Posterior cingulate gyrus (tissue), 11 donors: ENCODE data around the gene CNTNAP2.

Experiments used
- DNase-seq, 10 donors: peaks; one replicate each; pipeline versions ENCODE4 v3.0.0 to v3.0.0-alpha.2; 2020 to 2021; ENCODE audit warnings: mixed read lengths in 3 of 10
- intact Hi-C: fragments of 100-400 bp; cut with DNase I; formaldehyde crosslinking; loops from one replicate; pipeline ENCODE4 v1.15.1; 2023

CNTNAP2 gene

DNA sequence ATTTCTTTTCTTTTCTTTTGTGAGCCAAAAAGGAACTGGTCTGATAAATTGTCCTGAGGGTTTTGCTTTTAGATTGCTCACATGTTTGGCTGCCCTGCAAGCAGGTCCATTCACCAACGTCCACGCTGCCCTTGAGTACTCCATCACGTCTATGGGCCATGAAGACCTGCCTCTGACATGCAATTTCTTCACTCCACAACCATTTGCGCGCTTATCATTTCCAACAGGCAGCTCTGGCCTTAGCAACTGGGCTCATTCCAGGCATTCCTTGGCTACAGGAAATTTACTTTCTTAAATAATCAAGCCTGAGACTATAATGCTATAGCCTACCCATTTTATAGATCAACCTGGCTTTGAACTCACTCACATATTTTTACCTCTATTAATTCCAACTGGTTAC, 2065.7 kb downstream of the CNTNAP2 start:
- intact Hi-C loops = no loop called here
- no peak for DNase-seq

DNA sequence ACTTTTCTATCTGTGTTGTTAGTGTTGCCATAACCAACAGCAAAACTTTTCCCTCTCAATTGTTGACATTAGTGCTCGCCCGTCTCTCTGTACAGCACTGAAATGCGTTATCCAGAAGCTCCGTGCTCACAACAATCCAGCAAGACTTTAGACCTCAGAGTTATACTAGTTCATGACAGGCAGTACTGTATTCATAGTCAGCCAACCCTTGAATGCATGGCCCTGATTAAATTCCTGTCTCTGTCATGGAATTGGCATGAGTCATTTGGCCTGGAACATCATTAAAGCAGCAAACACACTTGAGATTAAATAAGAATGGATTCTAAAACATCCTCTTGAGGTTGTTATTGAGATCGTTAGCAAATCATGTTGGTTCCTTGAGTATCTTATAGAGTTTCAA, 2068.4 kb downstream of the CNTNAP2 start:
- DNase-seq = no peak
- intact Hi-C loops = no loop called here

DNA sequence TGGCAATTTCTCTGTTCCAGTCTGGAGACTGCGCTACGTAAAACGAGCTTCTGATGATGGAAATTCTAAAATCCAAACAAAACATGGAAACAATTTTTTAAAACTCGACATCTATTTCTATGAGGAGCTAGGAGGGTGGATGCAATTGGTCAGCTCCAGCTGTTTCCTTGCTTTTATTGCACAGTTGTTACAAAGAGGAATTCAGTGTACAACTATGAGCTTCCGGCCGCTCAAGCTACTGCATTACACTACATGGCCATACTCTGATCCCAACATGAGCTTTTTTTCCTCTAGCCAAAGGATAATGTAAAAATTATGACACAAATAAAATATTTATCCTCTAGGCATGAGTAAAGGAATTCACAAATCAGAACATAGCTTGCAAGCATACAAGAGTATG, 2070.9 kb downstream of the CNTNAP2 start:
- no peak for DNase-seq

DNA sequence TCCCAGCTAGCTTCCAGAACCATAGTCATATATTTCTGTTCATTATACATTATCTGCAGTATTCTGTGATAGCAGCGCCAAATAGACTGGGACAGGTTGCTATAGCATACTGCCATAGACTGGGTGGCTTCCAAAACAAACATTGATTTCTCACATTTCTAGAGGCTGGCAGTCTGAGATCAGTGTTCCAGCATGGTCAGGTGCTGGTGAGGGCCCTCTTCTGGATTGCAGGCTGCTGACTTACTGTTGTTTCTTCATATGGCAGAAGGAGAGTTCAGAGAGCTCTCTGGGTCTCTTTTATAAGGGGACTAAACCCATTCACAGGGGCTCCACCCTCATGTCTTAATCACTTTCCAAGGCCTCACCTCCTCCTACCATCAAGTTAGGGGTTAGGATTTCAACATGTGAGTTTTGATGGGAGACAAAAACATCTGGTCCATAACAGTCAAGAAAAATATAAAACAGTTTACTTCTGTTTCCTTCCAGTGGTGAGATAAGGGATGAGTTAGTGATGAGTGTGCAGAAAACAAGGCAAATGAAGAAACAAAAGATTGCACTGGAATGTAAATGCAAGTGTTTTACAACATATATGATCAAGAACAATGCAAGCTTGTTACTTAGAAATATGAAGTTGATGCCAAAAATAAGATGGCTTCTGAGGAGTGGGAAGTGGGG, 2074.9 kb downstream of the CNTNAP2 start:
- no peak for DNase-seq
- intact Hi-C loops = no loop called here

More for the DNA sequence above, 2070.9 kb downstream of the CNTNAP2 start:
- intact Hi-C loops = no loop called here

DNA sequence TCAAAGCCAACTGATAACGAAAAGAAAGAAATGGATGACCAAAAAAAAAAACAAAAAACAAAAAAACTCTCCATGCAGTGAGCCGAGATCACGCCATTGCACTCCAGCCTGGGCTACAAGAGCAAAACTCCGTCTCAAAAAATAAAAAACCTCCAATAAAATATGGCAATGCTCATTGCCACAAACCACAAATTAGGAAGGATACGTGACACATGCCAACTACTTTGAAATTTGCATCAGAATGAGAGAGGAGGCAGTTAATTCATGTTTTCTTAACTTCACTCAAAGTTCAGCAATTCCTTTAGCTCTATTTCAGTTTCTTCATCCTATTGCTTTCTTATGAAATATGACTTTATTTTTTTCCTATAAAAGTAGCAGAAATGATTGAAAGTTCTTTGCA, 2075.9 kb downstream of the CNTNAP2 start:
- no peak for DNase-seq
- intact Hi-C loops = no loop called here

DNA sequence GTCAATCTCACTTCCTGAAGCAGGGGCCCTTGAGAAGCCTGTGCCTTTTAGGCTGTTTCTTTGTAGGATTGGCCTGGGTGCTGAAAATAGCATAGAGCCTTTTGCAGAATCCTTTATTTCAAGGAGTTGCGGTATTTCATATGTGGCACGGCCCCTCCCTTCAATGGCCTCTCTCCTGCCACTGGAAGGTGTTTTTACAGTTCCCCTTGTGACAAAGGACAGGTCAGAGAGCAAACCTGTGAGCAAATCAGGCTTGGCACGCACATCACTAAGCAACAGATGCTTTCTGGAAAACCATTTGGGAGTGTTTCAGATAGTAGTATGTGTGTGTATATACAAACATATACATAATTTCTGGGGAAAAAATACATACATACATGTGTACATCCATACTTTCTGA, 2085.4 kb downstream of the CNTNAP2 start:
- no peak for DNase-seq
- intact Hi-C loops = no loop called here

DNA sequence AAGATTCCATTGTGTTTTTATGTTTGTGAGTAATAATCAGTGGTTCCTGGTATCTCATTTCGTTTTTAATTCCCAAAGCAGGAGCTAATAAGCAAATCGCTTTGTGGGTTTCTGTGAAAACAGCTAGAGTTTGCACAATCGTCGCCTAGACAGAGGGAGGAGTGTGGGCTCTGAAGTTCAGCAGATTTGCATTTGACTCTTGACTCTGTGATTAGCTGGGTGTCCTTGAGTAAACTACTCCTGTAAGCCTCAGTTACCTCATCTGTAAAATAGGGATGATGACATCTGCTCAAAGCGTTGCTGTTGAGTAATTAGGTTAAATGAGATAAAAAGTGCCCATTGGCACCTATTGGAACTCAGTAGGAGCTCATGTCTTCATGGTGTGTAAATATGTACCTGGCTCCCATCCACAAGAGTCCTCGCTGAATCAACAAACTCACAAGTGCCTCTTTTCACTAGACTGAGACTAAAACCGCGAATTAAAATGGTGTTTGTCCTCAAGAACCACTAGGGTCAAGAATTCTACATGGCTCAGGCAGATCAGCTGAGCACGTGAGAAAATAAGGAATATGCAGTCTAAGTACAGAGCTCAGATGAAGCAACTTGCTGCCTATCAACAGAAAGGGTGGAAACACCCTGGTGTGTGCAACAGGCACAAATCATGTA, 2088.2 kb downstream of the CNTNAP2 start:
- intact Hi-C loops = no loop called here
- DNase-seq = no peak

DNA sequence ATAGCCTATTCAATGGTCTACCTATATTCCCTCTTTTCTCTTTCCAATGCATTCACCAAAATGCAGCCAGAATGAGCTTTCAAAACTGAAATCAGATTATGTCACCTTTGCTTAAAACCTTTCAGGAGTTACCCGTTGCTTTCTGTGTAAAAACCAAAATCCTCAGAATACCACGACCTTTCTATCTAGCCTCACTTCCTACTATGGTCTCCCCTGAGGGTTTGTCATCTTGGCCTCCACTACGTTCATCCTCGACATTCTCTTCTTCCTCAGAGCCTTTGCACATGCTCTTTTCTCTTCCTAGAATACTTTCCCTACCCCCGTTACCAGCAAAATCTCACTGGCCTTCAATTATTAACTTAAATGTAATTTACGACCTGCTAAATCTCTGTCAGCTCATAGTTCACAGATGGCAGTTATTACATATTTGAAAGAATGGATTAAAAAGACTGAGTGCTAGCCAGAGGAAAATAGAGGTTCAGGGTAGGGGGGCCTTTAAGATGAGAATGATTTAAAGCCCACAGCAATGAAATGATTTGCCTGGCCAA, 2093.1 kb downstream of the CNTNAP2 start:
- intact Hi-C loops = no loop called here
- DNase-seq = no peak

DNA sequence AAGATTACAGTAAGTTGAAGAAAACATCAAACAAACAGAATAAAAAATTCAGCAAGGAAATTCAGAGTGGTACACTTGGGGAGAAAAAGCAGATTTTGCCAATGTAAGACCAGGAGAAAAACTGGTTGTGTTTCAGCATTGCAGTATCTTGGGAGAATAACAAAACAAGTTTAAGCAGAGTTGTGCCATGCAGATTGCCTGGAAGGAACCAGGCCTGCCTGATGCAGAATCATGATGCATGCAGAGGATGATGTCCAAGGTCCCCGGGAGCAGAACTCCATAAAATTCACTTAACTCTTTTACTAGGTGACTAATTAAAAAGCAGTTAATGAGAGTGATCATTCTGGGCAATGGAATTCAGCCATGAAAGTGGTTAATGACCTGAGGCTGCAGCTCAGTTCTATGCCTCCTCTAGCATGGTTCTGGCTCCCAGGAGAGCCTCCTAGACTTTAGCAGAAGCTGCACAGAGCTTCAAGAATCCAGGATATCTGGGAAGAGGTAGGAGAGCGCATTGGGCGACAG, 2094.3 kb downstream of the CNTNAP2 start:
- intact Hi-C loops = no loop called here
- DNase-seq = peak in 1 of 10 donors; percentile 53

DNA sequence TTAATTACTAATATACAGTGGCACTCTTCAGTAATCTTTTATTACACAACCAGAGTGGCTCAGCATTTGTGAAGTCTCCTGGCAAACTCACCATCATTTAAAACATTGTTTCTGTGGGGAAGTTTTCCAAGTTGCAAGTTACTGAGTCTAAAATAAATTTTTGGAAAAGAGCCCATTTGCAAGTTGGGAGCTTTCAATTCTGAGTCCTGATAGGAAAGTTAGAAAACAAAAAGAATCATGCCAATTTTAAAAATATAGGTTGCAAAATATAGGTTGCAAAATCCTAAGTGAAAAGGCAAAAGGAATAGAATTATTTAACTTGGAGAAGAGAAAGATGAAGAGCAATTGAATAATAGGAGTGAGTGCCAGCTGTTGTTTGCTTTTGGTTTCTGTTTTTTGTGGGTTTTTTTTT, 2095.1 kb downstream of the CNTNAP2 start:
- DNase-seq = no peak
- intact Hi-C loops = no loop called here

DNA sequence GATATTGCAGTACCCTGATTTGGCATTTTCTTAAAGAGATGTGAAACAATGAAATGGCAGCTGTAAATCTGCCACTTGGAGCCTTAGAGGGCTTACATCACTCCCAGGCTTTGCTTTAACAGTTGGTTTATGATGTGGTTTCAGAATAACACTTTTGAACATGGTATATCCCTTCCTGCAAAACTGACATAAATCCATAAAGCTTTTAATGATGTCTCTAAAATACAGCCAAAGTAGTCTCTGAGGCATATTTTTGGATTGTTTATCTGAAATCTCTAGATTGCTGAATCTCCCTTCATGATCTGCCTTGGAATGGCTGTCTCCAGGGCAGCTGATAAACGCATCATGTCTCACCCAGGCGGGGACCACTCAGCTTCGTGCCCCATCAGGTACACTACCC, 2096.1 kb downstream of the CNTNAP2 start:
- intact Hi-C loops = no loop called here
- no peak for DNase-seq

DNA sequence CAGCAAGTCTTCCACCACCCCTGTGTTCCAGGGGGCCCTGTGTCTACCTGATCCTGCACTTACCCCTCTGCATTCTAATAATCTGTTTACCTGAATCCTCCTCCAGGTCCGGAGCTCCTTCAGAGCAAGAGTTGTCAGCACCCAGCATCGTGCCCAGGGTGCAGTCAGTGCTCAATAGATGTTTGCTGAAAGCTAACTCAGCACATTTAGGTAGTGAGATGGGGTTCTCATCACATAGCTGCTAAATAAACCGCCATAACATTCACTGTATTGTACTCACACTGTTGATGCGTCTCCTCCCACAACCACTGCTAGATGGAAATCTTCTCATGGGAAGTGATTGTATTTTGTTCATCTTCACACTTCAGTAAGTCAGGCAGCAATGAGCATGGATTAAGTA, 2097.5 kb downstream of the CNTNAP2 start:
- intact Hi-C loops = no loop called here
- no peak for DNase-seq

DNA sequence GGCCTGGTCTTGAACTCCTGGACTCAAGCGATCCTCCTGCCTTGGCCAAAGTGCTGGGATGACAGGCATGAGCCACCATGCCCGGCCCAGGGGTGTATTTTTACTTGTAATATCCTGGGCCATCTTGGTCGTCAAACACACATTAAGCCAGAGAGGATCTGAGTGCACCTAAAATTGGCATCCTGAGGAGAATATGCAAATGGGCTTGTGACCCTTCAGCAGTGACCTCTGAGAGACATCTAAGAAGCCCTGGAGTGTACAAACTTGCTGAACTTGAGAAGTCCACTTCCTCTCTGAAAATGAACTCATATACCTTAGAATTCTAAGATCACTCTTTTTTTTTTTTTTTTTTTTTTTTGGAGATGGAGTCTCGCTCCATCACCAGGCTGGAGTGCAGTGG, 2102.0 kb downstream of the CNTNAP2 start:
- no peak for DNase-seq
- intact Hi-C loops = no loop called here

DNA sequence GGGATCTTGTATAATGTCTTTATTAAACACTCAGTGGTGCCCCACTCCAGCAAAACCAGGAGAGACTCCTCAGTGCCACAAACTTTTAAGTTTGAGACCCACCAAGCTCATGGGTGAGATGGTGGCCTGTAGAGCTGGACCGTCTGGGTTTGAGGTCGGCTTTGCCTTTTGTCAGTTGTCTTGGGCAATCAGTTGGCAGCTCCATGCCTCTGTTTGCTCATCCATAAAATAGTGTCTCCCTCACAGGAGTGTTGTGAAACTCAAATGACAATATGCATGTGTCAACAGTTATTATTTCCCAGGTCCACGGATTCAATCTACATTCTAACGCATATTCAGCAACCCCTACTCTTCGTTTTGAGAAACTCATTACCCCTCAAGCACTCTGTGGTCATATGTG, 2106.1 kb downstream of the CNTNAP2 start:
- no peak for DNase-seq
- intact Hi-C loops = no loop called here

DNA sequence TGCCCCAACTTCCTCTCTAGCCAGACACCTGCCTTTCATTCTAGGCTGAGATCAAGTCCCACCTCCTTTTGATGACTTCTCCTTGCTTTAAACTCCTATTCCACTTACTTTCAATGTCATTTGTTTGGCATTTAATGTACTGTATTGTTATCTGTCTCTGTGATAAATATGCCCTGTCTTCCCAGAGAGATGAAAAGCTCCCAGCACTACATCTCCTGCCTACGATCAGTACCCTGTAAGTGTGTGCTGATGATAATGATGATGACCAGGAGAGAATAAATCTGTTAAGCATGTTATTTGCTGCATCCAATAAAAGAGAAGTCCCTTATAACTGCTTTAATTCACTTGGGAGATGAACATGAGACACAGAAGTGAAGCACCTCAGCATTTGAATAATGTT, 2106.6 kb downstream of the CNTNAP2 start:
- intact Hi-C loops = no loop called here
- DNase-seq = no peak

DNA sequence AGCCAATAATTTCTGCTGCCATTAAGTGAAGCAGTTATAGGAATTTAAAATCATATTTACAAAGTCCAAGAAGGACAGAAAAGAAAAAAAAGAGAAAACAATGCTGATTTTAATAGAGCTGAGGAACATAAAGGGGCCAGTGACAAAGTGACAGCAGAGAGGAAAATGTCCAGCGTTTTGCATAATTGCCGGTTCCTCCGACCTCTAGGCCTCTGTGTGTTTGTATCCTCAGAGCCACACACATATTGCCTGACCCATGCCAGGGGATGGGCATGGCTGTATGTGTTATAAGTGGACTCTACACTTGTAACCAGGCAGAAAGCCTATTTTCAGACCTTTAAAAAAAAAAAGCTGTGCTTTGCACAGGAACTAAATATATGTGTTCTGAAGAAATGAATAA, 2107.1 kb downstream of the CNTNAP2 start:
- intact Hi-C loops = no loop called here
- DNase-seq = no peak

DNA sequence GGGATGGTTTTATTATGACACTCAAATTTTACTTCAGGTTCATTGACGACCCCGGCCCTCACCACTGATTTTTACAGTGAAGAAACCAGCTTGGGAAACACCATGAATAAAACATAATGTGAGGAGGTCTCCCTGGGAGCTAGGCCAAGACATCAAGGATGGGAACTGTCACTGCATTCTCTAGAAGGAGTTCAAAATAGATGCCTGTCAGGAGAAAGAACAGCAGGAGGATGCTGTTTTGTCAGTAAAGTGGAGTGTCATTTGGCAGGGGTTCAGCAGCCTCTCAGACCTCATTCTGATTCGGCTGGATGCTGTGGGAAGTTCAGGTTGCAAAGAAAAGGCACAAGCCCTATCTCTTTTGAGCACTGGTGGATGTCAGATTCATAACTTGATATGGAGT, 2113.7 kb downstream of the CNTNAP2 start:
- DNase-seq = no peak
- intact Hi-C loops = no loop called here

DNA sequence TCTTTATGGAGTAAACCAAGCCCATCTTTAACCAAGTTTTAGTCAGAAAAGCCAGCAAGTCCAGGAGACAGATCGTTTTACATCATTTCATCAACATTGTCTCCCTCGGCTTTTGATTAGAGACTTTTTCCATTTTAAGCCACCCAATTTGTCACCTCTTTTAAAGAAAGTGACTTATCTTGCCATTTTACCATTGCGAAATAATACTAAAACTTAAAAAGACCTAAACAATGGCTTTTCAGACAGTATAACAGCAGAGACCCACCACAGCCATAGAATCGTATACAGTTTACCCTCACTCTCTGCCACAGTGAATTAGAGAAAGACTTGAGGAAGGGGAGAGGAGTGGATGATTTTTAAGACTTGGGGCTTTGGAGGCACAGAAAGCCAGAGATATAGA, 2114.3 kb downstream of the CNTNAP2 start:
- intact Hi-C loops = no loop called here
- DNase-seq = no peak

DNA sequence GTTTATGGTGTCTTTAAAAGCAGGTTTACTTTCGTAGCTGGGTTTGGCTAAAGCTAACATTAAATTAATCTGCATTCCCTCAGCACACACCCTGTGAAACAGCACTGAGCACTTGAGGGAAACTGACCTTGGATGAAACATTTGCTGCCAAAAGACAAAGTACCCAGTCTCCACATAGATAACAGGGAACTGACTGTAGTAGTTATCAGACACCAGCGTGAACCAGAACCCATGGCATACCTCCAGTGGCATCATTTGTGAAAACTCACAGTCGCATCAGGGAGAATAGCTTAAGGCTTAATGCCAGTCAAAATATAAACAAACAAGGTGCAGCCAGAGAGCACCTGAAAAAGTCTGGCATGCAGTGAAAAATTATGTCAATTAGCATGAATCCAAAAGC, 2116.2 kb downstream of the CNTNAP2 start:
- no peak for DNase-seq
- intact Hi-C loops = no loop called here

DNA sequence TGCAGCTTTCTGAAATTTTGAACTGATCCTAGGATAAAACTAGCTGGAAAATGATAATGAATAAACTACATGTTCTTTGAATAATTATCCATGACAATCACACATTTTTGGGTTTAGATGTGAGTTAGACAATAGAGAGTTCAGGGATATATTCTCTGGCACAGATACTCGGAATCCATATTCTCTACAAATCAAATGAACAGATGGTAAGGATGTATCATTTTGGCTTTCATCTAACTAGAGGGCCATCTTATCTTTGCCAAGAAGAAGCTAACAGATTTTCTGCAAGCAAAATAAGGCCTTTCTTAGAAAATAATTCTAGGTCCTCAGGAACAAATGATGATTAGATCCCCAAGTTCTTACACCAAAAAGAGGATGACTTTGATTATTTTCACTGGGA, 2118.1 kb downstream of the CNTNAP2 start:
- intact Hi-C loops = no loop called here
- DNase-seq = no peak

DNA sequence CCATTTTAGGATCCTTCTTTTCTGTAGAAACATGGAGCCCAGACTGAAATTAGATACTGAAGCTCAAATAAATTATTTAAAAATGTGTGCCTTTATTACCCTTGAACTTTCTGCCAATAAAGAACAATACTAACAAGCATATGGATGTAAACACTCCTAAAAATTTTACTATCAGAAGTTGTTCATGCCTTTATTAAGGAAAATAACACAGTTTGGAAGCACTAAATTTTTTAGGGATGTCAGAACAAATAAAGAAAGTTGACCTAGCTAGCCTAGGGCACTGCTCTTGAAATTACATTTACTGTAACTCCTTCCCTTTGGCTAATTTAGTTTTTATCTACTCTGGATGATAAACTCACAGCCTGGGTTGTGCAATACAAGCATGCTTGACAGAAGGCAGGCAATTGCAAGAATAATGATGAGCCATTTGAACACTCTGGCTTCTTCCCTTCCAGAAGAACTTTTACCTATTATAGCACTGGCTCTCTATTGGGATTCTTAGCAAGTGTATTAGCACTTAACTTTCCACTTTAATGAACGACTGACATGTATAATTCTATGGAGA, 2122.2 kb downstream of the CNTNAP2 start:
- intact Hi-C loops = no loop called here
- no peak for DNase-seq
